ENCODE results near the gene CCDC102B.
"Not testable (repeated sequence)": the region's sequence is repeated elsewhere in the genome, so short reads cannot be mapped to it uniquely, and the experiment has no call there.

DNA sequence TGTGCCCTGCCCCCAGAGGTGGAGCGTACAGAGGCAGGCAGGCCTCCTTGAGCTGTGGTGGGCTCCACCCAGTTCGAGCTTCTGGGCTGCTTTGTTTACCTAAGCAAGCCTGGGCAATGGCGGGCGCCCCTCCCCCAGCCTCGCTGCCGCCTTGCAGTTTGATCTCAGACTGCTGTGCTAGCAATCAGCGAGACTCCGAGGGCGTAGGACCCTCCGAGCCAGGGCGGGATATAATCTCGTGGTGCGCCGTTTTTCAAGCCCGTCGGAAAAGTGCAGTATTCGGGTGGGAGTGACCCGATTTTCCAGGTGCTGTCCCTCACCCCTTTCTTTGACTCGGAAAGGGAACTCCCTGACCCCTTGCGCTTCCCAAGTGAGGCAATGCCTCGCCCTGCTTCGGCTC lies 7.6 kb upstream of the CCDC102B start:
- TF ChIP-seq, protein P1, sequence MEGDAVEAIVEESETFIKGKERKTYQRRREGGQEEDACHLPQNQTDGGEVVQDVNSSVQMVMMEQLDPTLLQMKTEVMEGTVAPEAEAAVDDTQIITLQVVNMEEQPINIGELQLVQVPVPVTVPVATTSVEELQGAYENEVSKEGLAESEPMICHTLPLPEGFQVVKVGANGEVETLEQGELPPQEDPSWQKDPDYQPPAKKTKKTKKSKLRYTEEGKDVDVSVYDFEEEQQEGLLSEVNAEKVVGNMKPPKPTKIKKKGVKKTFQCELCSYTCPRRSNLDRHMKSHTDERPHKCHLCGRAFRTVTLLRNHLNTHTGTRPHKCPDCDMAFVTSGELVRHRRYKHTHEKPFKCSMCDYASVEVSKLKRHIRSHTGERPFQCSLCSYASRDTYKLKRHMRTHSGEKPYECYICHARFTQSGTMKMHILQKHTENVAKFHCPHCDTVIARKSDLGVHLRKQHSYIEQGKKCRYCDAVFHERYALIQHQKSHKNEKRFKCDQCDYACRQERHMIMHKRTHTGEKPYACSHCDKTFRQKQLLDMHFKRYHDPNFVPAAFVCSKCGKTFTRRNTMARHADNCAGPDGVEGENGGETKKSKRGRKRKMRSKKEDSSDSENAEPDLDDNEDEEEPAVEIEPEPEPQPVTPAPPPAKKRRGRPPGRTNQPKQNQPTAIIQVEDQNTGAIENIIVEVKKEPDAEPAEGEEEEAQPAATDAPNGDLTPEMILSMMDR (IDR thresholded peaks at IDR 0.05; ENCODE audit: insufficient read depth, low read length, poor library complexity, severe bottlenecking): not testable (repeated sequence)
- not testable (repeated sequence) for TF ChIP-seq EZH2phosphoT487 (conservative IDR thresholded peaks at IDR 0.05; ENCODE audit: low read length)

Data from SU-DHL-6 (cell line).